GM08714 (cell line): Measurements from ENCODE around the gene STPG4.
"Not testable (repeated sequence)": the region's sequence is repeated elsewhere in the genome, so short reads cannot be mapped to it uniquely, and the experiment has no call there.

Source experiments
- H3K4me3 ChIP-seq: fragments of 200-500 bp; sonication (Bioruptor generic); 2 replicates; pipeline ENCODE4 v1.5.1; 2014; ENCODE audit warnings: mild to moderate bottlenecking, low read length, inconsistent platforms
- ZNF274 ChIP-seq: IDR thresholded peaks from 2 replicates; pipeline ENCODE4 v1.6.1; 2012; ENCODE audit warnings: mild to moderate bottlenecking, low read depth, low read length

STPG4 gene

GRCh38 chr2:47160660-47161059, 5.6 kb upstream of the STPG4 start:
- no peak for TF ChIP-seq ZNF274
- no peak overlapping the region for H3K4me3 ChIP-seq

GRCh38 chr2:47160211-47160610, 5.1 kb upstream of the STPG4 start:
- no peak for TF ChIP-seq ZNF274
- H3K4me3 ChIP-seq: no peak overlapping the region

- no peak for TF ChIP-seq ZNF274
- H3K4me3 ChIP-seq: no peak overlapping the region
Observed at GRCh38 chr2:47159627-47160026, 4.5 kb upstream of the STPG4 start.

- TF ChIP-seq ZNF274: no peak
- no peak overlapping the region for H3K4me3 ChIP-seq
Observed at GRCh38 chr2:47158576-47158975, 3.5 kb upstream of the STPG4 start.

GRCh38 chr2:47152803-47153202, 2.3 kb downstream of the STPG4 start:
- no peak overlapping the region for H3K4me3 ChIP-seq
- no peak for TF ChIP-seq ZNF274

GRCh38 chr2:47150175-47150574, 4.9 kb downstream of the STPG4 start:
- no peak overlapping the region for H3K4me3 ChIP-seq
- TF ChIP-seq ZNF274: no peak

GRCh38 chr2:47147021-47147420, 8.1 kb downstream of the STPG4 start:
- H3K4me3 ChIP-seq: no peak overlapping the region
- no peak for TF ChIP-seq ZNF274

GRCh38 chr2:47145466-47145865, 9.6 kb downstream of the STPG4 start:
- no peak for TF ChIP-seq ZNF274
- H3K4me3 ChIP-seq: no peak overlapping the region

GRCh38 chr2:47141520-47141919, 13.6 kb downstream of the STPG4 start:
- TF ChIP-seq ZNF274: no peak
- H3K4me3 ChIP-seq: no peak overlapping the region

- no peak for TF ChIP-seq ZNF274
- H3K4me3 ChIP-seq: no peak overlapping the region
Observed at GRCh38 chr2:47134386-47135090, 20.6 kb downstream of the STPG4 start.

GRCh38 chr2:47133046-47133445, 22.1 kb downstream of the STPG4 start:
- no peak for TF ChIP-seq ZNF274
- no peak overlapping the region for H3K4me3 ChIP-seq

- TF ChIP-seq ZNF274: no peak
- no peak overlapping the region for H3K4me3 ChIP-seq
Observed at GRCh38 chr2:47129191-47129706, 25.9 kb downstream of the STPG4 start.

- H3K4me3 ChIP-seq: no peak overlapping the region
- TF ChIP-seq ZNF274: no peak
Observed at GRCh38 chr2:47128705-47129104, 26.4 kb downstream of the STPG4 start.

- no peak overlapping the region for H3K4me3 ChIP-seq
- TF ChIP-seq ZNF274: no peak
Observed at GRCh38 chr2:47127862-47128543, 27.1 kb downstream of the STPG4 start.

GRCh38 chr2:47126783-47127182, 28.3 kb downstream of the STPG4 start:
- no peak overlapping the region for H3K4me3 ChIP-seq
- TF ChIP-seq ZNF274: no peak

GRCh38 chr2:47124740-47125139, 30.4 kb downstream of the STPG4 start:
- not testable (repeated sequence) for H3K4me3 ChIP-seq

GRCh38 chr2:47120424-47120823, 34.7 kb downstream of the STPG4 start:
- H3K4me3 ChIP-seq: not testable (repeated sequence)
